OCI-LY7 (cell line): ENCODE data around the gene GPR142.

Experiments used
- EZH2phosphoT487 ChIP-seq: fragments of 200-600 bp; sonication (generic); IDR thresholded peaks from 2 replicates; pipeline ENCODE4 v1.6.1; 2018; ENCODE audit warnings: low read depth, borderline replicate concordance, mild to moderate bottlenecking, mixed run types, antibody characterized with exemption, low read length, moderate library complexity, mixed read lengths
- TF ChIP-seq, protein P1 (sequence below): fragments of 200-600 bp; sonication (generic); conservative IDR thresholded peaks from 2 replicates; pipeline ENCODE4 v1.5.1; 2014; ENCODE audit warnings: mild to moderate bottlenecking, antibody characterized with exemption, low read length, moderate library complexity, mixed read lengths

DNA sequence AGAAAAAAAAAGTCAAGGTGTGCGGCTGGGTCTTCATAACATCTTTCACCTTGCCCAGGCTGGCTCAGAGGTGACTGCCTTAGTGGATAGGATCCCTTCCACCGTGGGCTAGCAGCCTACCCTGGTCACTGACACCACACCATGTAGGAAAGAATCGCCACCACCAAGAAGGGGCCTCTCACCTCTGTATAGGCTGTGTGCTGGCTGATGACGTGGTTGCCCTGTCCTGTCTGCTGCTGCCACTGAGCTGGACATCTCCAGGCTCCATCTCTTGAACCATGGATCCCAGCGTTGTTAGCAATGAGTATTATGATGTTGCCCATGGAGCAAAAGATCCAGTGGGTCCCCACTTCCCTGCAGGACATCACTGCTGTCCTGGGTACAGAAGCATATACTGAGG is at the start of gene GPR142:
- TF ChIP-seq, protein P1, sequence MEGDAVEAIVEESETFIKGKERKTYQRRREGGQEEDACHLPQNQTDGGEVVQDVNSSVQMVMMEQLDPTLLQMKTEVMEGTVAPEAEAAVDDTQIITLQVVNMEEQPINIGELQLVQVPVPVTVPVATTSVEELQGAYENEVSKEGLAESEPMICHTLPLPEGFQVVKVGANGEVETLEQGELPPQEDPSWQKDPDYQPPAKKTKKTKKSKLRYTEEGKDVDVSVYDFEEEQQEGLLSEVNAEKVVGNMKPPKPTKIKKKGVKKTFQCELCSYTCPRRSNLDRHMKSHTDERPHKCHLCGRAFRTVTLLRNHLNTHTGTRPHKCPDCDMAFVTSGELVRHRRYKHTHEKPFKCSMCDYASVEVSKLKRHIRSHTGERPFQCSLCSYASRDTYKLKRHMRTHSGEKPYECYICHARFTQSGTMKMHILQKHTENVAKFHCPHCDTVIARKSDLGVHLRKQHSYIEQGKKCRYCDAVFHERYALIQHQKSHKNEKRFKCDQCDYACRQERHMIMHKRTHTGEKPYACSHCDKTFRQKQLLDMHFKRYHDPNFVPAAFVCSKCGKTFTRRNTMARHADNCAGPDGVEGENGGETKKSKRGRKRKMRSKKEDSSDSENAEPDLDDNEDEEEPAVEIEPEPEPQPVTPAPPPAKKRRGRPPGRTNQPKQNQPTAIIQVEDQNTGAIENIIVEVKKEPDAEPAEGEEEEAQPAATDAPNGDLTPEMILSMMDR, result no peak
- TF ChIP-seq EZH2phosphoT487, result no peak
